HG03103 (cell line): ENCODE results near the gene CENPF.

Experiments used
- ATAC-seq: cut with Tn5 transposase; IDR thresholded peaks from one replicate; pipeline ENCODE4 v1.9.1; 2021; ENCODE audit warnings: low read depth; ENCODE audit not compliant: unreplicated experiment

CENPF gene

DNA sequence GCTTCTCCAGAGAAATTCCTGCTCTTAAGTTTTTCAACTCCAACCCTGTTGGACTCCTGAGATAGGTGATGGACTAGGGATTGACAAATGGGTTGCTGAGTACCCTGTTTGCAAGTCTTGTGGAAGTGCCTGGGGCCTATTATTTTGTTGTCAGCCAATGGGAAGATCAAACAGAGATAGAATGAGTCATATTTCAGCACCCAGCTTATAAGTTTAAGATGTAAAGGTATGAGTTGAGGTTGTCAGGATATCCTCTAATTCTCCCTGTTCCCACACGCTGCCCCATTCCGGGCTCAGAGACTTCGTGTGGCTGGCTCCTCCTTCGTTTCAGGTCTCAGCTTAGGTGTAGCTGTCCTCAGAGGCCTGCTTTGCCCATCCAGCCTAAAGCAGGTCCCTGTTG, 91.8 kb downstream of the CENPF start:
- no peak for ATAC-seq

DNA sequence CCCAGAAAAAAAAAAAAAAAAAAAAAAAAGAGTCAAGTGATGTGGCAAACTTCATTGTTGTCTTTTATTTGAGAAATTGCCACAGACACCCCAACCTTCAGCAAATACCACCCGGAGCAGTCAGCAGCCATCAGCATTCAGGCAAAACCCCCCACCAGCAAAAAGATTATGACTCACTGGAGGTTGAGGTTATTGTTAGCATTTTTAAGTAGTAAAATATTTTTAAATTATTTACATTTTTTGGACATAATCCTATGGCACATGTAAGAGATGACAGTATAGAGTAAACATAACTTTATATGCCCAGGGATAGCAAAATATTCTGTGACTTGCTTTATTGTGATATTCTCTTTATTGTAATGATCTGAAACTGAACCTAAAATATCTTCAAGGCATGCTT, 95.6 kb downstream of the CENPF start:
- ATAC-seq, result no peak

DNA sequence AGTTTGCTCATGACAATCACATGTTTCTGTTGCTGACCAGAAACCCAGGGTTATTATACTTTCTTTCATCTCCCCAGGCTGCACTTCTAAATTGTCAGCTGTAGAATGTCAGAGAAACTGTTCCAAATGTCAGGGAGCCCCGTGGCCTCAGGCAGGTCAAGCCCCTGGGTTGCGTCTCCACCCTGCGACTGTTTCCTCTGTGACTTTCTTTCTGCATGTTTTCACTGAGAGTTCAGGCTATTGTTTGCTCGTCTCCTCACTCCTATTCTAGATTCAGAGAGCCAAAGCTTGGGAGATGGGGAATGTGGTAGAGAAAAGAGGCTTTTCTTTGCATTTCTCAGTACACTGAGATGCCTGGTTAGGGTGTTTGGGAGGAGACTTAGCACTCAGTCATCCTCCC, 97.4 kb downstream of the CENPF start:
- ATAC-seq, result no peak

DNA sequence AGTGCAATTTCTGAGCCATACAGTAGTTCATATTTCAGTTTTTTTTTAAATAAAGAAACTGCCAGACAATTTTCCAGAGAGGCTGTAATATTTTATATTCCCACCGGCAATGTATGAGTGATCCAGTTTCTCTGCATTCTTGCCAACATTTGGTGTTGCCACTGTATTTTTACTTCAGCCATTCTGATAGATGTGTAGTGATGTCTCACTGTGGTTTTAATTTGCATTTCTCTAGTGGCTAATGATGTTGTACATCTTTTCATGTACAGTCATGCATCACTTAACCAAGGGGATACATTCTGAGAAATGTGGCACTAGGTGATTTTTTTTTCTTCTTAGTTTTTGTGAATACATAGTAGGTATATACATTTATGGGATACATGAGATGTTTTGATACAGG, 99.6 kb downstream of the CENPF start:
- ATAC-seq, result no peak

DNA sequence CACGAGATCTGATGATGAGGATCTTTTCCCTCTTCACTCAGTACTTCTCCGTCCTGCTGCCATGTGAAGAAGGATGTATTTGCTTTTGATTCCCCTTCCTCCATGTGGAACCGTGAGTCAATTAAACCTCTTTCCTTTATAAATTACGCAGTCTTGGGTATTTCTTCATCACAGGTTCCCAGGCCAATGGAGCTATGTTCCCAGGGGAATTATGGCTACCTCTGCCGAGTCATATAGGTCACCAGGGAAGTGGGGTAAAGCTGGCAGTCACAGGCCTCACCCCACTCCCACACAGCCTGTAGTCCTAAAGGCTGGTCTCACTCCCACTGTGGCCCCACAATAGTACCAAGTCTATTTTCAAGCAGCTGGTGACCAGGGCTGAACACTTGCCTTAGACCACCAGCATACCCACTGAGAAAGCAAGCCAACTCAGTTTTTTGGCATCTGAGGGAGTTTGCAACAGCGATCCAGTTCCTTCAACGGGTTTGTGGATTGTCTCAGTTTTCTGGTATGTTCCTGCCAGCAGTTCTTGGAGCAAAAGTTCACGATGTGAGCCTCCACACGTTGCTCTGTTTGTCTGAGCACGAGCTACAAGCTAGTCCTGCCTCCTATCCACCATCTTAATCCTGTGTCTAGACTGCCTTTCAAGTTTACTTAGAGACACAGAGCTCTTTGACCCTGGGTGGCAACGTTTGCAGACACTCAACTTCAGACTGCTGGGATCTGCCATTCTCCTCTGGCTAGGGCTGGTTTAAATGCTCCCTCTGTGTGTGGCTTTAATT, 104.5 kb downstream of the CENPF start:
- no peak for ATAC-seq

DNA sequence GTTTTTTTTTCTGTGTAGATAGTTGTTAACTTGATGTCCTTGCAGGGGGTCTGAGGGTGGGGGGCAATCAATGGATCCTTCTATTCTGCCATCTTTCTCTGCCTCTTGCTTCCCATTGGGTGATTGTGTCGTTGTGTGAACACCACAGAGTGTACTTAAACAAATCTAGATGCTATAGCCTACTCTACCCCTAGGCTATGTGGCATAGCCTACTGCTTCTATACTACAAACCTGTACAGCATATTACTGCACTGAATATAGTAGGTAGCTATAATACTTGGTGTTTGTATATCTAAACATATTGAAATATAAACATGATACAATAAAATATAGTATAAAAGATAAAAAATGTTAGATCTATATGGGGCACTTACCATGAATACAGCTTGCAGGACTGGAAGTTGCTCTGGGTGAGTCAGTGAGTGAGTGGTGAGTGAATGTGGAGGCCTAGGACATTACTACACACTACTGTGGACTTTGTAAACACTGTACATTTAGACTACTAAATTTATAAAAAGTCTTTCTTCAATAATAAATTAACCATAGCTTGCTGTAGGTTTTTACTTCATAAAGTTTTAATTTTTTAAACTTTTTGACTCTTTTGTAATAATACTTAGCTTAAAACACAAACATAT, 105.4 kb downstream of the CENPF start:
- no peak for ATAC-seq

DNA sequence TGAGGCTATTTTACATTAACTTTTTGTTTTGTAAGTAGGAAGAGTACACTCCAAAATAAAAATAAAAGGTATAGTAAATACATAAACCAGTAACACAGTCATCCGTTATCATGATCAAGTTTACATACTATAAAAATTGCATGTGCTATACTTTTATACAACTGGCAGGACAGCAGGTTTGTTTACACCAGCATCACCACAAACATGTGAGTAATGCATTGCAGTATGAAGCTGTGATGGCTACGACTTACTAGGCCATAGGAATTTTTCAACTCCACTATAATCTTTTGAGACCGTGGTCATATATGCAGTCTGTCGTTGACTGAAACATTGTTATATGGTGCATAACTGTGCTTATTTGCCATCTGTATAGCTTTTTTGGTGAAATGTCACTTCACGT, 106.2 kb downstream of the CENPF start:
- no peak for ATAC-seq

DNA sequence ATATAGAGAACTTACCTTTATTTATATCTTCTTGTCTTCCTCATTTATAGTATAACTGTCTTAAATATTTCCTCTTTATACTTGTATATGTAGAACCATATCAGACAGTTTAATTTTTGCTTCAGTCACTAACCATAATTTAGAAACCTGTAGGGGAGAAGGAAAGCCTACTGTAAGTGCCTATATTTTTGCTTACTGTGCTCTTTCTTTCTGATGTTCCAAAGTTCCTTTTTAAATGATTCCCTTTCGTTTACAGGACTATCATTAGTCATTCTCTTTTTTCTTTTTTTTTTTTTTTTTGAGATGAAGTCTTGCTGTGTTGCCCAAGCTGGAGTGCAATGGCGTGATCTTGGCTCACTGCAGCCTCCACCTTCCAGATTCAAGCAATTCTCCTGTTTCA, 109.7 kb downstream of the CENPF start:
- no peak for ATAC-seq
